GM10248 (cell line): Measurements from ENCODE around the gene FLOT2.
"Not testable (repeated sequence)": the region's sequence is repeated elsewhere in the genome, so short reads cannot be mapped to it uniquely, and the experiment has no call there.

Experiments
- CTCF ChIA-PET: fragments of 300-600 bp; sonication (Branson Sonifier 250); formaldehyde crosslinking; extraction: SDS; loops from one replicate; lab custom pipeline; 2021; ENCODE audit warnings: antibody characterized with exemption; lab: Yijun Ruan, JAX
- POLR2A ChIA-PET: fragments of 350-650 bp; sonication (Branson Sonifier 250); formaldehyde crosslinking; extraction: SDS; loops from one replicate; lab custom pipeline; 2020; ENCODE audit warnings: antibody characterized with exemption; lab: Yijun Ruan, JAX
- DNase-seq: peaks from one replicate; pipeline ENCODE4 v3.0.0; 2012; ENCODE audit errors: extremely low spot score
- CTCF ChIP-seq: IDR thresholded peaks from 2 replicates; pipeline ENCODE4 v1.5.1; 2012; ENCODE audit warnings: mild to moderate bottlenecking, low read depth; ENCODE audit errors: extremely low read depth, missing control alignments, control extremely low read depth

FLOT2 gene

GRCh38 chr17:28940675-28941074 lies 43.1 kb upstream of the FLOT2 start:
- no peak for DNase-seq
- ChIA-PET CTCF (interaction anchor here (1.2 to 4.6 kb wide), 4 partner anchors 9 to 177 kb away, joined by 3 to 25 read pairs (median 6); no protein-coding TSS in a partner anchor), POLR2A (interaction anchor here (0.6 kb wide), 1 partner anchor 183 kb away, joined by 4 read pairs; no protein-coding TSS in a partner anchor)
- no peak for TF ChIP-seq CTCF

- POLR2A ChIA-PET, result no interaction called here
- no peak for TF ChIP-seq CTCF
- CTCF ChIA-PET, result interaction anchor here (1.2 to 4.6 kb wide), 5 partner anchors 10 to 177 kb away, joined by 3 to 25 read pairs (median 5); no protein-coding TSS in a partner anchor
- no peak for DNase-seq
Observed at GRCh38 chr17:28940142-28940541, 42.6 kb upstream of the FLOT2 start.

- DNase-seq, result no peak
- TF ChIP-seq CTCF, result no peak
- POLR2A ChIA-PET, result no interaction called here
- CTCF ChIA-PET, result interaction anchor here (0.9 to 4.6 kb wide), 7 partner anchors 9 to 177 kb away, joined by 3 to 25 read pairs (median 6); partner anchors contain the start of gene DHRS13
Observed at GRCh38 chr17:28938552-28938951, 41.0 kb upstream of the FLOT2 start.

- no peak for DNase-seq
- TF ChIP-seq CTCF, result no peak
- ChIA-PET POLR2A (interaction anchor here (0.5 to 0.6 kb wide), 2 partner anchors 99 to 136 kb away, joined by 5 to 9 read pairs; no protein-coding TSS in a partner anchor), CTCF (interaction anchor here (1.1 to 4.6 kb wide), 14 partner anchors 8 to 292 kb away, joined by 3 to 25 read pairs (median 4); partner anchors contain the start of genes BLTP2 and DHRS13)
Observed at GRCh38 chr17:28937044-28937729, 39.7 kb upstream of the FLOT2 start.

- CTCF ChIA-PET, result interaction anchor here (1.0 to 4.6 kb wide), 8 partner anchors 10 to 291 kb away, joined by 3 to 25 read pairs (median 4); partner anchors contain the start of genes BLTP2 and DHRS13
- POLR2A ChIA-PET, result no interaction called here
- no peak for TF ChIP-seq CTCF
- DNase-seq, result no peak
Observed at GRCh38 chr17:28935744-28936460, 38.4 kb upstream of the FLOT2 start.

GRCh38 chr17:28934508-28934907 lies 37.0 kb upstream of the FLOT2 start:
- POLR2A ChIA-PET, DNase-seq: not testable (repeated sequence)
- CTCF ChIA-PET, result interaction anchor here (0.8 to 2.6 kb wide), 8 partner anchors 8 to 184 kb away, joined by 3 to 11 read pairs (median 4); partner anchors contain the start of gene DHRS13
